HepG2 (cell line): ENCODE data around the gene NDOR1. TPM values are rescaled to one million over a fixed set of nuclear protein-coding genes. Genes with fewer than 3 reads are reported as not detected.

ENCODE experiments used
- AKAP8 ChIP-seq: sonication (generic); formaldehyde crosslinking; IDR thresholded peaks from 2 replicates; pipeline ENCODE4 v1.5.1; 2020; ENCODE audit warnings: mild to moderate bottlenecking, missing genetic modification reagents
- CEBPG ChIP-seq: IDR thresholded peaks from 2 replicates; pipeline ENCODE4 v1.6.1; 2016
- HNF1A ChIP-seq, 2 experiments: sonication (generic) in 1 of 2; formaldehyde crosslinking in 1 of 2; IDR thresholded peaks; 2 replicates each; pipeline versions ENCODE4 v1.4.0 to v1.6.1; 2016 to 2020; ENCODE audit warnings: borderline replicate concordance in 1 of 2, low read depth in 1 of 2, mild to moderate bottlenecking in 1 of 2, missing genetic modification reagents in 1 of 2
- KDM2A ChIP-seq: sonication (generic); formaldehyde crosslinking; IDR thresholded peaks from 2 replicates; pipeline ENCODE4 v1.4.0; 2020; ENCODE audit warnings: low read depth, missing genetic modification reagents, borderline replicate concordance
- MEIS2 ChIP-seq: sonication (generic); formaldehyde crosslinking; IDR thresholded peaks from 2 replicates; pipeline ENCODE4 v1.9.0; 2021; ENCODE audit warnings: mild to moderate bottlenecking, missing genetic modification reagents
- NONO ChIP-seq, 2 experiments: fragments of 450-650 bp in 1 of 2; sonication (generic) in 1 of 2; formaldehyde crosslinking in 1 of 2; IDR thresholded peaks in 1 of 2; conservative IDR thresholded peaks in 1 of 2; 2 replicates each; pipeline versions ENCODE4 v1.6.1 to v1.8.0; 2017 to 2022; ENCODE audit warnings: mild to moderate bottlenecking in 1 of 2, missing genetic modification reagents in 1 of 2, moderate library complexity in 1 of 2
- PLRG1 ChIP-seq: fragments of 450-650 bp; conservative IDR thresholded peaks from 2 replicates; pipeline ENCODE4 v1.6.1; 2016
- SAP130 ChIP-seq: IDR thresholded peaks from 2 replicates; pipeline ENCODE4 v1.6.1; 2016; ENCODE audit warnings: low read depth
- ZNF121 ChIP-seq: sonication (generic); formaldehyde crosslinking; IDR thresholded peaks from 2 replicates; pipeline ENCODE4 v1.5.0; 2020; ENCODE audit warnings: mild to moderate bottlenecking, missing genetic modification reagents
- ZNF18 ChIP-seq: sonication (generic); formaldehyde crosslinking; IDR thresholded peaks from 2 replicates; pipeline ENCODE4 v1.8.0; 2022; ENCODE audit warnings: mild to moderate bottlenecking, missing genetic modification reagents; ENCODE audit not compliant: insufficient replicate concordance
- ZNF446 ChIP-seq: sonication (generic); formaldehyde crosslinking; IDR thresholded peaks from 2 replicates; pipeline ENCODE4 v1.5.0; 2020; ENCODE audit warnings: mild to moderate bottlenecking, missing genetic modification reagents
- ZNF468 ChIP-seq: sonication (generic); formaldehyde crosslinking; IDR thresholded peaks from 2 replicates; pipeline ENCODE4 v1.8.0; 2022; ENCODE audit warnings: mild to moderate bottlenecking, moderate library complexity, missing genetic modification reagents
- ZNF761 ChIP-seq: sonication (generic); formaldehyde crosslinking; conservative IDR thresholded peaks from 2 replicates; pipeline ENCODE4 v1.4.0; 2020; ENCODE audit warnings: mild to moderate bottlenecking, missing genetic modification reagents
- ZNF772 ChIP-seq: sonication (generic); formaldehyde crosslinking; IDR thresholded peaks from 2 replicates; pipeline ENCODE4 v1.5.0; 2020; ENCODE audit warnings: mild to moderate bottlenecking, missing genetic modification reagents
- ZNF777 ChIP-seq: sonication (generic); formaldehyde crosslinking; IDR thresholded peaks from 2 replicates; pipeline ENCODE4 v1.4.0; 2020; ENCODE audit warnings: missing genetic modification reagents
- ZXDC ChIP-seq: sonication (generic); formaldehyde crosslinking; IDR thresholded peaks from 2 replicates; pipeline ENCODE4 v1.5.0; 2020; ENCODE audit warnings: mild to moderate bottlenecking, missing genetic modification reagents
- polyA plus RNA-seq, 8 experiments: library from polyadenylated mRNA; depleted of rRNA in 3 of 8; stranded (reverse) in 7 of 8; unstranded in 1 of 8; fragments of >200 nt; fragmentation: Illumina TruSeq in 4 of 8; extraction: Trizol in 4 of 8; gene quantifications; 2 replicates each; pipeline versions ENCODE4 v1.2.1 to v1.2.3, GENCODE V29; 2011 to 2016; ENCODE audit warnings: low read depth in 4 of 8, missing spikeins in 1 of 8, mixed read lengths in 1 of 8; ENCODE audit not compliant: insufficient read depth in 1 of 8
- total RNA-seq, 5 experiments: library from RNA; depleted of rRNA; stranded (reverse); fragments of >200 nt; fragmentation: Illumina TruSeq; extraction: Trizol; gene quantifications; 2 replicates each; pipeline ENCODE4 v1.2.3, GENCODE V29; 2016; ENCODE audit warnings: low read depth in 1 of 5
- TF ChIP-seq, protein P1 (sequence below): IDR thresholded peaks from 2 replicates; pipeline ENCODE4 v1.6.1; 2016

NDOR1 gene
- total and polyA plus RNA-seq, 2 of the 13 experiments (the other 11 are each of a cell fraction or from before 2014, with no cell fraction given) = 3.6 to 8.7 TPM

DNA sequence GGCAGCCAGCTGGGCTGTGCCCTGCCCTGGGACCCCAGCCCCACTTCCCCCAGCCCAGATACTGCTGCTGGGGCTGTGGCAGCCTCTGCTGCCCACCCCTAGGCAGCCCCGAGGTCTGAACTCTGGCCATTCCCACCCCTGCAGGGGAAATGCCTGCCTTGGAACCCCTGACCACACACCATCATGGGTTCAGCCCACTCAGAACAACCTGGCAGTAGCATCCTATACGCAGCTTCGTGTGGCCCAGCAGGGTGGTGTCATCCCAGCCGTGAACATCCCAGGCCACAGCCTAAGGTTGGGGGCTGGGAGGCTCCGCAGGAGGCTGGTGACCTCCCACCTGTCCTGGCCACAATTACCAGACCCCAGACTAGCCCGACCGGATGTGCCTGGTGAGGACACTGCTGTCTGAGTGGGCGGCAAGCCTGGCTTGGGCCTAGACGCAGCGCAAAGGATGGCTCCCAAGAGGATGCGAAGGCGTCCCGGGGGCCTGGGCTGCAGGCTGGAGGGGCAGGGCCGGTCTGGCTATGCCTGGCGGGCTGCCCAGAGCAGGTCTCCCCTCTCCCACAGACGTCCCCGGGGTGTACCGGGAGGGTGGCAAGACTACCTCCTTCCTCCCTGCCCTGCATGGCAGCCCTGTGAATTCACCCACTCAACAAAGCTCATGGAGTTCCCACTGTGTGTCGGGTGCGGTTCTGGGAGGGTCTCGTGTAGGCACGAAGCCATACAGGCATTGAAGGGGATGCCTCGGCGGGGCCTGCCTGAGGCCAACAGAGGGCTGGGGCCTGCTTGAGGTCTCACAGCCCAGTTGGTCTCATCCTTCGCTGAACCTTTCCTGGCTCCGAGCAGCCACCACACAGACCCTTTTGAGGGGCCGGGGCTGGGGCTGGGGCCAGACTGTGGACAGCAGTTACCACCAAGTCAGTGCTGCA is 23.7 kb downstream of the NDOR1 start (continued):
- TF ChIP-seq ZXDC (no peak), ZNF772 (CRISPR knock-in tag) (peak; percentile 56; the same call in 1 of the 2 replicates), CEBPG (CRISPR knock-in tag) (no peak), ZNF761 (CRISPR knock-in tag) (0 out of 2 replicates have a peak, but pooled peaks have one; percentile 9), MEIS2 (CRISPR knock-in tag) (0 out of 2 replicates have a peak, but pooled peaks have one; percentile 25), ZNF121 (CRISPR knock-in tag) (peak; percentile 82), ZNF468 (CRISPR knock-in tag) (0 out of 2 replicates have a peak, but pooled peaks have one; percentile 68), ZNF18 (no peak), AKAP8 (CRISPR knock-in tag) (peak; percentile 75; the same call in 1 of the 2 replicates), PLRG1 (no peak), KDM2A (peak; percentile 67; the same call in 1 of the 2 replicates), ZNF777 (CRISPR knock-in tag) (peak; percentile 48; the same call in 1 of the 2 replicates), SAP130 (CRISPR knock-in tag) (no peak), NONO (IDR thresholded peaks at IDR 0.05) (no peak), NONO (CRISPR knock-in tag; conservative IDR thresholded peaks at IDR 0.05) (peak; percentile 58), ZNF446 (peak; percentile 50; the same call in 1 of the 2 replicates), HNF1A (IDR thresholded peaks at IDR 0.05; ENCODE audit: low read depth) (no peak), HNF1A (CRISPR knock-in tag; IDR thresholded peaks at IDR 0.05; ENCODE audit: borderline replicate concordance) (0 out of 2 replicates have a peak, but pooled peaks have one; percentile 3)
- TF ChIP-seq, protein P1, sequence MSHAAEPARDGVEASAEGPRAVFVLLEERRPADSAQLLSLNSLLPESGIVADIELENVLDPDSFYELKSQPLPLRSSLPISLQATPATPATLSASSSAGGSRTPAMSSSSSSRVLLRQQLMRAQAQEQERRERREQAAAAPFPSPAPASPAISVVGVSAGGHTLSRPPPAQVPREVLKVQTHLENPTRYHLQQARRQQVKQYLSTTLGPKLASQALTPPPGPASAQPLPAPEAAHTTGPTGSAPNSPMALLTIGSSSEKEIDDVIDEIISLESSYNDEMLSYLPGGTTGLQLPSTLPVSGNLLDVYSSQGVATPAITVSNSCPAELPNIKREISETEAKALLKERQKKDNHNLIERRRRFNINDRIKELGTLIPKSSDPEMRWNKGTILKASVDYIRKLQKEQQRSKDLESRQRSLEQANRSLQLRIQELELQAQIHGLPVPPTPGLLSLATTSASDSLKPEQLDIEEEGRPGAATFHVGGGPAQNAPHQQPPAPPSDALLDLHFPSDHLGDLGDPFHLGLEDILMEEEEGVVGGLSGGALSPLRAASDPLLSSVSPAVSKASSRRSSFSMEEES (CRISPR knock-in tag) = 0 out of 2 replicates have a peak, but pooled peaks have one; percentile 8
